GM18870 (cell line): Measurements from ENCODE around the gene DDHD1.
A peak's percentile ranks its signal among the peaks of the same experiment; 100 is the strongest.
"Not testable (repeated sequence)": the region's sequence is repeated elsewhere in the genome, so short reads cannot be mapped to it uniquely, and the experiment has no call there.

Experiments used
- ATAC-seq: cut with Tn5 transposase; IDR thresholded peaks from one replicate; pipeline ENCODE4 v1.9.1; 2021; ENCODE audit warnings: moderate library complexity; ENCODE audit not compliant: unreplicated experiment

DDHD1 gene

DNA sequence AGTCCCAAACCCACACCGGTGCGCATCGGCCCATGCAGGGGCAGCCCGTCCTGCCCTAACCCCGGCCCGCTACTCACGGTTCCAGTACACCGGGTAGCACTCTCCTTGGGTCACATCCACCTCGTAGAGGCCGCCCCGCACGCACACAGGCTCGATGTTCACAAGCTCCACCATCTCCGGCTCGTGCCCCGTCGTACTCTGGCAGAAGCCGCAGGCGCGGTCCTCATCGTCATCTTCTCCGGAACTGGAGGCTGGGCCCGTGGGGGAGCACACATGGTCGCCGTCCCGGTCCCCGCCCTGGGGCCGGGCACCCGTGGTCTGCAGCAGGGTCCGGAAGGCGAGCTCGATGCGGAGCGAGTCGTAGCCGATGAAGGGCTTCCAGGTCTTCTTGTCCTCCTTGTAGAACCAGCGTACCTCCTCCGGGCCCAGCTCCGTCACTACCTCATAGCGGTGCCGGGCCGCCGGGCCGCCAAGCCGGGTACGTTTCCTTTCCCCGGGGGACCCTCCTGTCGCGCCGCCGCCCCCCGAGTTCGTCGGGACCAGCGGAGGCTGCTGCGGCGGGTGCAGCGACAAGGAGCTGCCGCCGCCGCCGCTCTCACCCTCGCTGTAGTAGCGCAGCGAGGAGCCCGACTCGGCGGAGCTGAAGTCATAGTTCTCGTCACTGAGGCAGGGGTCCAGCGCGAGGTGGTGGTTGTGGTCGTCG lies 788 bp downstream of the DDHD1 start:
- peak; percentile 8 for ATAC-seq

DNA sequence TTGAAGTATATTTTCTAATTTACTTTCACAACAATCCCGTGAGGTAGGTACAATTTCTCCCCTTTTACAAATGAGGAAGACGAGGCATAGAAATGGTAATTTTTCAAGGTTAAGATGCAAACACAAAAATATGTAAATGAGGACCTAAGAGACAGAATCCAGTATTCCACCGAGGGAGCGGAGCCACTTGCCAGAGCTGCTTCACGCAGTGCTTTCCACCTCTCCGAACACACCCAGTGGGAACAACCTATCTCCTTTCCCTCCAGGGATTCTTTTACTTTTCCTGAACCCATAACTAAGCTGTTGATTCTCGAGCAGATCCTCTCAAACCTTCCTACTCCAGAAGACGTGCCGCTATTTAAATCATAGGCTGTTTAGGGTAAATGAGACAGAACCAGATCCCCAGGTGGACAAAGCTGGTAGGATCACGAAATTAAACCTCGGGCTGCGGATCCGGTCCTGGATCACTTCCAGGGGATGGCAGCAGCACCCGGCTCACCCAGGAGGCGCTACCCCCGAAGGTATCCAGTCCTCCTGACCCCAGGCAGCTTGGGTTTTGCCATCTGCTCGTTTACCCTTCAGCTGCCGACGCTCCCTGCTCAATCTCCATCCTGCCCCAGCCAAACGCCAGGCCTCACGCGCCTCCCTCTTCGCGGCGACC lies 1.5 kb downstream of the DDHD1 start:
- no peak for ATAC-seq

DNA sequence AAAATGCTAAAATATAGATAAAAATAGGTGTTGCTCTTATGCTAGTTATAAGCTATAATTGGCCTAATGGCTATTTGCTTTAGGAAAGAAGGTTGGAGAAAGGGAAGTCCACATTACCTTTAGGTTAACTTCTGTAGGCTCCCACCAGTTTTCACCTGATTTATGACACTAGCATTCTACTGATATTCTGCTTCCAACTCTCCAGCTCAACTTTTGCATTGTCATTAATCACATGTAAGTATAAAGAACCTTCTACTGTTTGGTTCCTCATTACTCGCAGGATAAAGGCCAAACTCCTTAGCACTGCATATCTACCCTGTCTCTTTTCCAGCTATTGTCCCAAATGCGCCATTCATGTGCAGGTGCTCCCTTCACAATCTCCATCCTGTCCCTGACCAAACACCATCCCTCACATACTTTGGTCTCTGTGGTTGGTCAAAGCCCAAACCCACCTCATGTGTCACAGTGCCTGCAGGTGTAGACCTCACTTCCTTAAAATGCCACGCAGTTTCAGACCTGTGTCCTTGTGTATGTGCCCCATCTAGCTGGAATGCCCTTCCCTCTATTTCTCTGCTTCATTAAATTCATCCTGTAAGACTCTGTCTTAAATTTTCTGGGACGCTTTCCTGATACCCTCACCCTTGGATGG lies 3.3 kb downstream of the DDHD1 start:
- ATAC-seq: no peak

DNA sequence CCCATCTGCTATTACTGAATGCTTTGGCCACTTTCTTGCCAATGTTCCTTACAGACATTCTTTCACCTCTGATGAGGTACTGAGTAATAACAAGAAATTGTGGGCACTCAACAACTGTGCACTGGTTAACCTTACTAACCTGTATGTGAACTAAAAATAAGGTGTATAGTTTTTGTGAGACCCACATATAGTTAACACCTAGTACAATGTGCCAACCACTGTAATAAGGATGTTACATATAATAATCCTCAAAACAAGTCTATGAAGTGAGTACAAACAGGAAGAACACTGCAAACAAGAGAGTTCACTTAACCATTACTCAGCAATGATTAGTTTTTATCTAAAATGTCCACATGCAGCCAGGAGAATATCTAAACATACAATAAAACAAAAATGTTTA lies 4.5 kb downstream of the DDHD1 start:
- peak; percentile 27 for ATAC-seq

DNA sequence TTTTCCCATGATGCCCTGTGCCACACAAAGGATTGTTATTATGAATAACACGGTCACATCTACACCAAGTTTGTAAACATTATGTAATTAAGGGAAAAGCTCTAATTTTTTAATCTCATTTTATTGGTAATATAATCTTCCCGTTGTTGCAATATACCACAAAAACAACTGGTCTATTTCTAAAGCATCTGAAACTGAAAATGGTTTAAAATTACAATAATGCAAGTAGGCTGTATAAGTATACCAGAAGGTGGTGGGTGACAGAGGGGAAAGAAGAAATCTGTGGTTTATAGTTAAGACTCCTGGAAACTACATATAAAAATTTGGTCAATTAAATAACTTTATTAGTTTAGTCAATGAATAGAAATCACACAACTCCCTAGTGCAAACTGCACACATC lies 5.2 kb downstream of the DDHD1 start:
- no peak for ATAC-seq

DNA sequence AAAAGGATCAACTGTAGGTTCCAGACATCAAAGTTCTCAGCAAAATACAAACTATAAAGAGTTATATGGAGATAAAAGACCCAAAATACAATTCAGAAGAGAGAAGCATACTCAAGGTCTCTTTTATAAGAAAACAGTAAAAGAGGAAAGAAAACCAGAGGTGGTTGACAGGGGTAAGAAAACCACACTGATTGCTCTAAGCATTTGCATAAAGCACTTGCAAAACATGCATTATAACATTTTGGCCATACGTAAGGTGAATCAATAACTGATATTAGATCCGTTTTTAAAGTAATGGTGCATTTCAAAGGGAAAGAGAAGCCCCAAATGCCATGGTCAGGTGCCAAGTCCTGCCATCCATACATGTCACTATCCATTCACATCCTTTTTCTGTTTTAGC lies 5.9 kb downstream of the DDHD1 start:
- no peak for ATAC-seq

DNA sequence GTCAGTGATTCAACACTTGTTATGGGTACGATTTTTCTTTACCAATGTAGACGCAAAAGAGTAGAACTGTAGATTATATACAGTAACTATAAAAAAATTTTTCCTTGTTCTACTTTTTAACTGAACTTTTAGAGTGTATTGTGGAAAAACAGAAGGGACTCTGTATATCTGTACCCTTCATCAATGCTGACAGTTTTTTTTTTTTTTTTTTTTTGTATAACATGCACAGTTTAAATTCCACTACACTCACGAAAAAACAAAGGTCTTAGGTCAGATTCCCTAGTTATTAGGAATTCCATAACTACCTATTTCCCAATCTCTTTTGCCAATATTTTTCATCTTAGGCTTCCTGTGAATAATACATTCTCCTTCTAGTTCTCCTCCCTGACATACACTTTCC lies 6.4 kb downstream of the DDHD1 start:
- no peak for ATAC-seq

DNA sequence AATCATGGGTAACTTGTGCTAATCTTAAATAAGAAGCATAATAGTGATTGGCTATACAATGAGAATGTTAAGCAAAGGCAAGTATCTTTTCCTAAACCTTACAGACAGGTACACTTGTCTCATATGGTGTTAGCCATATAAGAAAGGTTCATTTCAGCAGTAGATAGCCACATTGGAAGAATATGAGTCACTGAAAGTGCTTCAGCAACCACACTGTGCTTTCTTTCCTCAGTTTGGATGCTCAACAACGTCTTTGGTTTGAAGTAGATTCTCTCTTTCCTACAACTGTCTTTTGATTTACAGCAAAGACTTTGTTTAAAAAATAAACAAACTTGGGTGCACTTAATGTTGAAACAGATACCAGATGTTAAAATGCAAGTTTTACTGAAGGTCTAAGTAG lies 8.9 kb downstream of the DDHD1 start:
- ATAC-seq: peak; percentile 58

DNA sequence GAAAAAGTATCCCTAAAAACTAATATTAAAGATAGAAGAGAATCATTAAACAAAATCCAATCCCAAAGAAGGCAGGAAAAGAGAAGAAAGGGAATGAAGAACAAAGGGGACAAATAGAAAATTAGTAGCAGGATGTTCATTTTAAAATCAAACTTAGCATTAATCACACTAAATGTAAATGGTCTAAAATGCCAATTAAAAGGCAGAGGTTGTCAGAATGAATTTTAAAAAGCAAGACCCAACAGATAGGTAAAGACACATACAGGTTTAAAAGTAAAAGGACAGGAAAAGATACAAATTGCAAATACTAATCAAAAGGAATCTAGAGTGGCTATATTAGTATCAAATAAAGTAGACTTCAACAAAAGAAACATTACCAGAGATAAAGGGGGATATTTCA lies 12.5 kb downstream of the DDHD1 start:
- ATAC-seq: no peak

DNA sequence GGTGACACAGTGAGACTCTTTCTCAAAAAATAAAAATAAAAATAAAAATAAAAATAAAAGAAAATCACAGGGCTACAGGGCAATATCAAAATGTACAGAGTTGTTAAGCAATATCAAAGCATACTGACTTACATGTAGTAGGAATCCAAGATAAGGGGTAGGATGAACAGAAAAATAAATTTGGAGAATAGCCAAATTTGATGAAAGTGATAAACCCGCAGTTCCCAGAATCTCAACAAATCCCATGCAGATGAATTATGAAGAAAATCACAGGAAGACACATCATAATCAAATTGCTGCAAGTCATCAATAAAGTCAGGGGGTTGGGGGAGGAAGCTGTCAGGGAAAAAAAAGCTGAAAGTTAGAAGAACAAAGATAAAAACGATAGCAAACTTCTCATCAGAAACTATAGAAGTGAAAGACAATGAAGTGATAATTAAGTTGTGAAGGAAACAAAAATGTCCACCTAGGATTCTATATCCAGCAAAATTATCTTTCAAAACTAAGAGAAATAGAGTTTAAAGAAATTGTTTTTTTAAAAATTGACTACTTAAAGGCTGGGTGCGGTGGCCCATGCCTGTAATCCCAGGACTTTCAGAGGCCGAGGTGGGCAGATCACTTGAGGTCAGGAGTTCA lies 15.4 kb downstream of the DDHD1 start:
- no peak for ATAC-seq

DNA sequence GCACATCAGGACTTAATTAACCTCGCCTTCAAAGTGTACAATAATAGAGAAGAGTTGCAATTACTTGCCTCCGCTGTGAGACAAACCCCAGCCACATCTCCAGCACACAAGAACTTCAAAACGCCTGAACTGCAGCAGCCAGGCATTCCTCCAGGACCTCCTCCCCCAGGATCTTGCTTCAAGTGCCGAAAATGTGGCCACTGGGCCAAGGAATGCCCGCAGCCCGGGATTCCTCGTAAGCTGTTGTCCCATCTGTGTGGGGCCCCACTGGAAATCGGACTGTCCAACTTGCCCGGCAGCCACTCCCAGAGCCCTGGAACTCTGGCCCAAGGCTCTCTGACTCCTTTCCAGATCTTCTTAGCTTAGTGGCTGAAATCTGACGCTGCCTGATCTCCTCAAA lies 22.6 kb downstream of the DDHD1 start:
- ATAC-seq: not testable (repeated sequence)

DNA sequence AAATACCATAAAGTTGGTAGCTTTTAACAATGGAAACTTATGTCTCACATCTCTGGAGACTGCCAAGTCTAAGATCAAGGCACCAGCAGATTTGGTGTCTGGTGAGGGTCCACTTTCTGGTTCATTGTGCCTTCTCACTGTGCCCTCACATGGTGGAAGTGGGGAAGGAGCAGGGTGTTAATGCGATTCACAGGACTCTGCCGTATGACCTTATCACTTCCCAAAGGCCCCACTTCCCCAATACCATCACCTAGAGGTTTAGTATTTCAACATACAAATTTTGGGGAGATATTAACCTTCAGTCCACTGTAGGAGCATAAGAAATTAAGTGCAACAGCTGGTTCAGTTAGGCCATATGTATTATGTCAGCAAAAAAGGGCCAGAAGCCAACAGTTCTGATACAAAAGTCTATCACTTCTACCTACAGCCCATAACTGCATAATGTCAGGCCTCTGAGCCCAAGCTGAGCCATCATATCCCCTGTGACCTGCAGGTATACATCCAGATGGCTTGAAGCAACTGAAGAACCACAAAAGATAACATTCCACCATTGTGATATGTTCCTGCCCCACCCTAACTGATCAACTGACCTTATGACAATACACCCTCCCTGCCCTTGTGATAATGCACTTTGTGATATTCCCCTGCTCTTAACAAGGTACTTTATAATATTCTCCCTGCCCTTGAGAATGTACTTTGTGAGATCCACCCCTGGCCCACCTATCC lies 24.7 kb downstream of the DDHD1 start:
- no peak for ATAC-seq

DNA sequence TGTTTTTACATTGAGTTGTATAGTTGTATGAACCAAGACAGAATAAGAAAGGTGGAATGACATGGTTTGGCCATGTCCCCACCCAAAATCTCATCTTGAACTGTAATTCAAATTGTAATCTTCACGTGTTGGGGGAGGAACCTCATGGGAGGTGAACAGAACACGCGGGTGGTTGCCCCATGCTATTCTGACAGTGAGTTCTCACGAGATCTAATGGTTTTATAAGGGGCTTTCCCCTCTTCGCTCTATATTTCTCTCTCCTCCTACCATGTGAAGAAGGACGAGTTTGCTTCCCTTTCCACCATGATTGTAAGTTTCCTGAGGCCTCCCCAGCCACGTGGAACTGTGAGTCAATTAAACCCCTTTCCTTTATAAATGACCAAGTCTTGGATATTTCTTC lies 25.3 kb downstream of the DDHD1 start:
- ATAC-seq: no peak

DNA sequence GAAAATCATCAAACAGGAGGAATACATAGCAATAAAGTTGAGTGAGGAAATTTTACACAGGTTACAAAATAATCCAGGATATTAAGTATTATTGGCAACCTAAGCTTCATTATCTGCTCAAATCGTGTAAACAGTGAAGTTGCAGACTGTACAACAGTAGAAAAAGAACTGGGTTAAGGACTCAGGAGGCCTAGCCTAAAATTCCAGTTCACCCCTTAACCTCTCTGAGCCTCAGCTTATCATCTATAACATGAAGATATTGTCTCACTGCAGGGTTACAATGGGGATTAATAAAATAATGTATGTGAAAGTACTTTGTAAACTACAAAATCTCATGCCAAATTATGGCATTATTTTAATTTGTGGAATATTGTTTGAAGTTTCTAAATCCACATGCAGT lies 26.0 kb downstream of the DDHD1 start:
- no peak for ATAC-seq

DNA sequence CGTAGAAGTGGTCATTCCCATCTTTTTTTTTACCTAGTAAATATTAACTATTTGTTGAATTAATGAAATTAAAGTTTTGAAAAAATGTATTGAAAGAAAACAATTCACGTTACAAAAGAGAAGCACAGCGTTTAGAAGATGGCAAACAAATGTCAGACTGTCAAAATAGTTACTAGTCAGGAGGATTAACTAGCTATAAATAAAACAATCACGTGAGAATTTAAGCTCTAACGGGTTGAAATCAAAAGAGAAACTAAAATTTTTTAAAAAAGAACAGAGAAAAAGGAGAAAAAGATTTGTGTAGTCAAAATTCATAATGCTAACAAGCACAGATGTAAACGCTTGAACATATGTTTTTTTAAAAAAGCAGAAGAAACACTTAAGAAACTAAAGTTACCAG lies 26.4 kb downstream of the DDHD1 start:
- no peak for ATAC-seq

DNA sequence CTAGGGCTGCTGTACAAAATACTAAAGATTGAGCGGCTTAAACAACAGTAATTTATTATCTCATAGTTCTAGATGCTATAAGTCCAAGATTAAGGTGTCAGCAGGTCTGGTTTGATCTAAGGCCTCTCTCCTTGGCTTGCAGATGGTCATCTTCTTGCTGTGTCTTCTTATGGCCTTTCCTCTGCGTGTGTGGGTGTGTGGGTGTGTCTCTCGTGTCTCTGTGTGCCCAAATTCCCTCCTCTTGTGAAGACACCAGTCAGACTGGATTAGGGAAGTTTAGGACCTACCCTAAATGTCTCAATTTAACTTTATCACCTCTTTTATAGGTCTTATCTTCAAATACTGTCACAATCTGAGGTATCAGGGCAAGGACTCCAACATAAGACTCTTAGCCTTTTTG lies 28.3 kb downstream of the DDHD1 start:
- ATAC-seq: no peak

DNA sequence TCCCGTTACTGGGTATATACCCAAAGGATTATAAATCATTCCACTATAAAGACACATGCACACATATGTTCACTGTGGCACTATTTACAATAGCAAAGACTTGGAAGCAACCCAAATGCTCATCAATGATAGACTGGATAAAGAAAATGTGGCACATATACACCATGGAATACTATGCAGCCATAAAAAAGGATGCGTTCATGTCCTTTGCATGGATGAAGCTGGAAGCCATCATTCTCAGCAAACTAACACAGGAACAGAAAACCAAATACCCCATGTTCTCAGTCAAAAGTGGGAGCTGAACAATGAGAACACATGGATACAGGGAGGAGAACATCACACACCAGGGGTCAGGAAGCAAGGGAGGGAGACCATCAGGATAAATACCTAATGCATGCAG lies 31.7 kb downstream of the DDHD1 start:
- ATAC-seq: not testable (repeated sequence)

DNA sequence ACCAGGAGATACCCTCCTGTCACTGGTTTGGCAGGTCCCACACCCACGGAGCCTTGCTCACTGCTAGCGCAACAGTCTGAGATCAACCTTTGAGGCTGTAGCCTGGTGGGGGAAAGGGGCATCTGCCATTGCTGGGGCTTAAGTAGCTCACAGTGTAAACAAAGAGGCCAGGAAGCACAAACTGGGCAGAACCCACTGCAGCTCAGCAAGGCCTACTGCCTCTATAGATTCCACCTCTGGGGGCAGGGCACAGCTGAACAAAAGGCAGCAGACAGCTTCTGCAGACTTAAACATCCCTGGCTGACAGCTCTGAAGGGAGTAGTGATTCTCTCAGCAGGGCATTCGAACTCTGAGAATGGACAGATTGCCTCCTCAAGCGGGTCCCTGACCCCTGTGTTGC lies 35.6 kb downstream of the DDHD1 start:
- ATAC-seq: not testable (repeated sequence)

DNA sequence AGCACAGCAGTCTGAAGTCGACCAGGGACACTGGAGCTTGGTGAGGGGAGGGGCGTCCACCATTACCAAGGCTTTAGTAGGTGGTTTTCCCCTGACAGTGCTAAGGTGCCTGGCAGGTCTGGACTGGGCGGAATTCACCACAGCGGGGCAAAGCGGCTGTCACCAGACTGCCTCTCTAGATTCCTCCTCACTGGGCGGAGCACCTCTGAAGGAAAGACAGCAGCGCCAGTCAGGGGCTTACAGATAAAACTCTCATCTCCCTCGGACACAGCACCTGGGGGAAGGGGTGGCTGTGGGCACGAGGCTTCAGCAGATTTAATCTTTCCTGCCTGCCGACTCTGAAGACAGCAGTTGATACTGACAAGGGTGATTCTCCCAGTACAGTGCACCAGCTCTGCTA lies 39.1 kb downstream of the DDHD1 start:
- no peak for ATAC-seq

DNA sequence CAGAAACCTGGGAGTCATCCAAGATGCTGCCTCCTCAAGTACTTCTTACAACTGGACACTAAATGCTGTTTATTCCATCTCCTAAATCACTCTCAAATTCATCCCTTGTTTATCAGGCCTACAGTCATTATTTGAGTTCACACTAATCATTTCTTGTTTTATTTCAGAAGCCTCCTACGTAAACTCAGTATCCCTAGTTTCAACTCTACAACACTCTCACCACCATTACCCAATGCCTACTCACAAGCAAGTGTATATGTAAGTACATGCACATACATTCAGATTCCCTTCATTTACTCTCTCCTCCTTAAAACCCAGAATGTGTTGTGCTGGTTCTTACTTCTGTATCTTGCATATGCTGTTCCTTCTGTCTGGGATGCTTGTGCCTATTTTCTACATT lies 43.0 kb downstream of the DDHD1 start:
- ATAC-seq: no peak
